ENCODE results near the gene POU5F1.

POU5F1 gene

GRCh38 chr6:31145386-31145785, 25.1 kb downstream of the POU5F1 start:
- Histone ChIP-seq H3K36me3 (ENCODE audit: control insufficient read depth, insufficient read depth, low read length) (peaks cover 14% of the 10 kb centered on the region), H3K4me3 (replicated peaks; ENCODE audit: low read depth, low read length) (no peak overlapping the region), H3K27me3 (replicated peaks; ENCODE audit: control insufficient read depth, insufficient read depth, low read length) (no peaks in the 10 kb centered on the region)
- TF ChIP-seq, protein P1, sequence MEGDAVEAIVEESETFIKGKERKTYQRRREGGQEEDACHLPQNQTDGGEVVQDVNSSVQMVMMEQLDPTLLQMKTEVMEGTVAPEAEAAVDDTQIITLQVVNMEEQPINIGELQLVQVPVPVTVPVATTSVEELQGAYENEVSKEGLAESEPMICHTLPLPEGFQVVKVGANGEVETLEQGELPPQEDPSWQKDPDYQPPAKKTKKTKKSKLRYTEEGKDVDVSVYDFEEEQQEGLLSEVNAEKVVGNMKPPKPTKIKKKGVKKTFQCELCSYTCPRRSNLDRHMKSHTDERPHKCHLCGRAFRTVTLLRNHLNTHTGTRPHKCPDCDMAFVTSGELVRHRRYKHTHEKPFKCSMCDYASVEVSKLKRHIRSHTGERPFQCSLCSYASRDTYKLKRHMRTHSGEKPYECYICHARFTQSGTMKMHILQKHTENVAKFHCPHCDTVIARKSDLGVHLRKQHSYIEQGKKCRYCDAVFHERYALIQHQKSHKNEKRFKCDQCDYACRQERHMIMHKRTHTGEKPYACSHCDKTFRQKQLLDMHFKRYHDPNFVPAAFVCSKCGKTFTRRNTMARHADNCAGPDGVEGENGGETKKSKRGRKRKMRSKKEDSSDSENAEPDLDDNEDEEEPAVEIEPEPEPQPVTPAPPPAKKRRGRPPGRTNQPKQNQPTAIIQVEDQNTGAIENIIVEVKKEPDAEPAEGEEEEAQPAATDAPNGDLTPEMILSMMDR (IDR thresholded peaks at IDR 0.05; ENCODE audit: insufficient read depth, low read length, poor library complexity, severe bottlenecking), result no peak
- DNase-seq (ENCODE audit: extremely low read depth, insufficient read length), result no peak

DNA sequence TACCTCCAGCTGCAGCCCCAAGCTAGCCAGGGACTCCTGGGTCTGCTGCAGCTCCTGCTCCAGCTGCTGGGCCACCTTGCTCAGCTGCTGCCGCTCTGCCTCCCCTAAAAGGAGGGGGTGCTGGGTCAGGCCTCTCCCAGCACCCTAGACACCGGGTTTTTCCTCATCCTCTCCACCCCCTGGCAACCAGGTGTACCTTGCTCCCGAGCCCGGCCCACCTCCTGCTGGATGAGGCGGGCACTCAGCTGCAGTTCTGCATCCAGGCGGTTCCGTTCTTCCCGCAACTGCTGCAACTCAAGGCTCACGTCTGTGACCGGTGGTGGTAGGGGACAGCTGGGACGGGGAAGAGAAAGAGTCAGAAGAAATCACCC, 25.5 kb downstream of the POU5F1 start:
- H3K36me3 ChIP-seq (ENCODE audit: control insufficient read depth, insufficient read depth, low read length), result peaks cover 13% of the 10 kb centered on the region
- TF ChIP-seq, protein P1 (IDR thresholded peaks at IDR 0.05; ENCODE audit: insufficient read depth, low read length, poor library complexity, severe bottlenecking), result no peak
- H3K27me3 ChIP-seq (replicated peaks; ENCODE audit: control insufficient read depth, insufficient read depth, low read length), result no peaks in the 10 kb centered on the region
- DNase-seq (ENCODE audit: extremely low read depth, insufficient read length), result no peak
- H3K4me3 ChIP-seq (replicated peaks; ENCODE audit: low read depth, low read length), result no peak overlapping the region

GRCh38 chr6:31144296-31144969, 26.0 kb downstream of the POU5F1 start:
- TF ChIP-seq, protein P1 (IDR thresholded peaks at IDR 0.05; ENCODE audit: insufficient read depth, low read length, poor library complexity, severe bottlenecking), result no peak
- H3K36me3 ChIP-seq (ENCODE audit: control insufficient read depth, insufficient read depth, low read length), result peaks cover 11% of the 10 kb centered on the region

GRCh38 chr6:31143148-31143547, 27.3 kb downstream of the POU5F1 start:
- no peak overlapping the region for H3K4me3 ChIP-seq (replicated peaks; ENCODE audit: low read depth, low read length)
- DNase-seq (ENCODE audit: extremely low read depth, insufficient read length), result no peak
- no peaks in the 10 kb centered on the region for H3K27me3 ChIP-seq (replicated peaks; ENCODE audit: control insufficient read depth, insufficient read depth, low read length)
- H3K36me3 ChIP-seq (ENCODE audit: control insufficient read depth, insufficient read depth, low read length), result peaks cover 9% of the 10 kb centered on the region
- TF ChIP-seq, protein P1 (IDR thresholded peaks at IDR 0.05; ENCODE audit: insufficient read depth, low read length, poor library complexity, severe bottlenecking), result no peak

More at GRCh38 chr6:31144296-31144969, 26.0 kb downstream of the POU5F1 start:
- Histone ChIP-seq H3K27me3 (replicated peaks; ENCODE audit: control insufficient read depth, insufficient read depth, low read length) (no peaks in the 10 kb centered on the region), H3K4me3 (replicated peaks; ENCODE audit: low read depth, low read length) (no peak overlapping the region)
- DNase-seq (ENCODE audit: extremely low read depth, insufficient read length), result no peak

DNA sequence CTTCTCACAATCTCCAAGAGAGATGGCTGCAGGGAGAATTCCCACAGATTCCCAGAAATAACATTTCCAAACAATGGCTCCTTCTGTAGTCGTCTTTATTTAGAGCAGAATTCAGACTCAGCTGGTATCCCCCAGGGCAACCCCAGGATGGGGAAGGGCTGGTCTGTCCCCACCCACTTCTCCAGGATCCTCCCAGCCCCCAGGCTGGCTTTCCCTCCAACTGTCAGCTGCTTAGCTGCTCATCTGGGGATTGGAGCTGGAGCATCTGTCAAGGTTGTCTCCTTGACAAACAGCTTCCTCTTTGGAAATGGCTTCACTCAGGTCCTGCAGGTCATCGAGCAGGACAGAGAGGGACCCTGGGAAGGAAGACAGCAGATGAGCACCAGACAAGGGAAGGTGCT, 28.1 kb downstream of the POU5F1 start:
- TF ChIP-seq, protein P1 (IDR thresholded peaks at IDR 0.05; ENCODE audit: insufficient read depth, low read length, poor library complexity, severe bottlenecking), result no peak
- no peaks in the 10 kb centered on the region for H3K27me3 ChIP-seq (replicated peaks; ENCODE audit: control insufficient read depth, insufficient read depth, low read length)
- H3K36me3 ChIP-seq (ENCODE audit: control insufficient read depth, insufficient read depth, low read length), result peaks cover 8% of the 10 kb centered on the region
- H3K4me3 ChIP-seq (replicated peaks; ENCODE audit: low read depth, low read length), result no peak overlapping the region
- no peak for DNase-seq (ENCODE audit: extremely low read depth, insufficient read length)

GRCh38 chr6:31140643-31141042, 29.8 kb downstream of the POU5F1 start:
- Histone ChIP-seq H3K27me3 (replicated peaks; ENCODE audit: control insufficient read depth, insufficient read depth, low read length) (no peaks in the 10 kb centered on the region), H3K4me3 (replicated peaks; ENCODE audit: low read depth, low read length) (no peak overlapping the region), H3K36me3 (ENCODE audit: control insufficient read depth, insufficient read depth, low read length) (peaks cover 8% of the 10 kb centered on the region)
- no peak for DNase-seq (ENCODE audit: extremely low read depth, insufficient read length)
- TF ChIP-seq, protein P1 (IDR thresholded peaks at IDR 0.05; ENCODE audit: insufficient read depth, low read length, poor library complexity, severe bottlenecking), result no peak
